Panc1 (cell line): ENCODE results near the gene PIGZ.

Experiments used
- CTCF ChIP-seq: fragments of 450-650 bp; IDR thresholded peaks from 2 replicates; pipeline ENCODE4 v1.5.1; 2017; ENCODE audit warnings: mild to moderate bottlenecking
- POLR2AphosphoS5 ChIP-seq: IDR thresholded peaks from 2 replicates; pipeline ENCODE4 v1.6.1; 2012; ENCODE audit warnings: mild to moderate bottlenecking, low read depth, low read length, moderate library complexity
- REST ChIP-seq, 2 experiments: IDR thresholded peaks; 2 replicates each; pipeline ENCODE4 v1.6.1; 2011 to 2012; ENCODE audit warnings: low read depth in 2 of 2, control low read depth in 1 of 2, low read length in 1 of 2, mild to moderate bottlenecking in 1 of 2, moderate library complexity in 1 of 2; ENCODE audit not compliant: insufficient read depth in 1 of 2
- SIN3A ChIP-seq: IDR thresholded peaks from 2 replicates; pipeline ENCODE4 v1.6.1; 2012; ENCODE audit warnings: low read depth, mild to moderate bottlenecking, low read length, moderate library complexity, borderline replicate concordance; ENCODE audit not compliant: insufficient read depth
- TCF7L2 ChIP-seq: IDR thresholded peaks from 2 replicates; pipeline ENCODE4 v1.6.1; 2011; ENCODE audit warnings: mild to moderate bottlenecking, low read depth, low read length, inconsistent platforms

GRCh38 chr3:196914866-196915265, 53.8 kb downstream of the PIGZ start:
- TF ChIP-seq POLR2AphosphoS5 (no peak), CTCF (no peak), TCF7L2 (no peak), REST (IDR thresholded peaks at IDR 0.05; ENCODE audit: insufficient read depth in 1 of 2, low read depth in 2 of 2, low read length in 1 of 2) (no peak), SIN3A (no peak)
